AG08395 (cell line): ENCODE data around the gene FBXO34.
"Not testable (repeated sequence)": the region's sequence is repeated elsewhere in the genome, so short reads cannot be mapped to it uniquely, and the experiment has no call there.

Experiments
- DNase-seq: peaks from one replicate; pipeline ENCODE4 v3.0.0; 2012; ENCODE audit warnings: mixed read lengths, low spot score

FBXO34 gene

DNA sequence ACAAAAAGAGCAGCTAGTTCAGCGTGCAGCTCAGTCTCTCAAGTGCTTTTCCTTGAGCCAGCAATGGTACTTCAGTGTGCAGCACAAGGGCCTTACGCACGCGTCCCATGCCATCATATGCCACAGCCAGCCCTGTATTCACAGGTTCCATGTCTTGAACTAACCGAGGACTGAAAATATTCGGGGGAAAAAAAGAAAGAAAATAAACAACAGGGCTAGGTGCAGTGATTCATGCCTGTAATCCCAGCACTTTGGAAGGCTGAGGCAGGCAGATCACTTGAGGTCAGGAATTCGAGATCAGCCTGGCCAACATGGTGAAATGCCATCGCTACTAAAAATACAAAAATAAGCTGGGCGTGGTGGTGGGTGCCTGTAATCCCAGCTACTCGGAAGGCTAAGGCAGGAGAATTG lies 111.8 kb downstream of the FBXO34 start:
- DNase-seq = not testable (repeated sequence)

DNA sequence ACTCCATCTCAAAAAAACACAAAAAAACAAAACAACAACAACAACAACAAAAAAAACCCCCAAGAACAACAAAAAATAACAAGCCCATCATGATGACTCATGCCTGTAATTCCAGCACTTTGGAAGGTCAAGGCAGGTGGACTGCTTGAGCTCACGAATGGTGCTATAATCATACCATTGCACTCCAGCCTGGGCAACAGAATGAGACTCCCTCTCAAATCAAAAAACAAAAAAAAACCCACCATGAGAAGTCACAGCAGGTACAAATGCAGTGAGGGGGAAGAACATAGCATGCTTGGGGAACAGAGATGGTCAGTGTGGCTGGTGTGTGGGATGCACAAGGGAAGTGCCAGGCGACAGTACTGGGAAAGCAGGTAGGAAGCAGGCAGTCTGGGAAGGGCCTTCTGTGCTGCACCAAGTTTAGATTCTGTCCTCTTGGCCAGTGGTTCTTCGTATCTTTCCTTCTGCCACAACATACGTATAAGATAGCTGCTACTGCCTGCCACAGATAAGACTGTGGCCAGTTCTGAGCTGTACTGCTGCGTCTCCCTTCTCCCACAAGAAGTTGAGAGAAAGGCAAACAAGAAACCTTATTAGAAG lies 112.4 kb downstream of the FBXO34 start:
- DNase-seq = no peak

DNA sequence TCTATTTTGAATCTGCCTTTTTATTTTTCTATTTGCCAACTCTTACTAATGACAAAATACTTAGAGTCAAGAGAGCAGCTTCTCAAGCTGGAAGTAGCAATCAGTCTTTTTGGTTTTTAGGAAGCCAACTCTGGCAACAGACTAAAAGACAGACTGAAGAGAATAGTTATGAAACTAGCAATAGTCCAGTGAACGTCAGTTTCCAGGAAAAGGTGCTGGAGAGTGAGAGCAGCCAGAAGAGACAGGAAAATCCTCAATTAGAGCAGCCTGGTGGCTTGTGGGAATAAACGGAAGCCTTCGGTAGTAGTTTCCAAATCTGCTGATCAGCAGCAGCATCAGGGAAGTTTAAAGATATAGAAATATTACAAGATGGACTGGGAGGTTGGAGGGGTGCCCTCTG lies 113.3 kb downstream of the FBXO34 start:
- no peak for DNase-seq

DNA sequence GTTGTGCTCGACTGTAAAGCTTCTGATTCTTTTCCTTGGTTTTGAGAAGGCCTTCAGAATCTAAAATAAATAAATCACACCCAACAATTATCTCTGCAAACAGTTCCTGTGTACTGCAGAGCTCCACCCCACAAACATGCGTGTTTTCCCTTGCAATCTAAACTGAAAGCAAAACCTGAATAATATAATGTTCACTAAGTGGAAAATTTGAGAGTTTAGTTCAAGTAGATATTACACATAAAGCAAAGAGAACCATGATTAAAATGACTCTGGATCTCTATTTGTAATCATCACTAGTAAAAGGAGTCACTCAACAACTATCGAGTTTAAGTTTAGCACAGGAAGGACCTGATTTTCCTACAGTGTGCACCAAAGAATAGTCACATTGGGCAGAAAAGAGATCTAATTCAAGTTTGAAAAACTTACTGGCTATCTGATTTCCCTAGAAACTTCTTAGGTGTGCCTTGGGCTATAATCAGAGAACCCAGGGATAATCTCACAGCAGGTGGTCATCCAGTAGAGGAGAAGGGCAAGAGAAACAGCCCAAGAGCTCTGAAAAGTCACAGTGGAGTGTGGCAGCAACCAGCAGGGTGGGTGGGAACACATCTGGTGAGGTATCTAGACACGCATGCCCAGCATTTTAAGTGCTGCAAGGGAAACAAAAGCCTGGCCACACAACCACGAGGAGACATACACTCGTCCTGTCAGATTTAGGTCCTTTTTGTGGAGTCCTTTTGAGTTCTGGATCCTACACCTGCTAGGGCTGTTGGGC lies 115.0 kb downstream of the FBXO34 start:
- no peak for DNase-seq

- DNase-seq = no peak
These were observed 115.9 kb downstream of the FBXO34 start for GRCh38 chr14:55387121-55387520.

DNA sequence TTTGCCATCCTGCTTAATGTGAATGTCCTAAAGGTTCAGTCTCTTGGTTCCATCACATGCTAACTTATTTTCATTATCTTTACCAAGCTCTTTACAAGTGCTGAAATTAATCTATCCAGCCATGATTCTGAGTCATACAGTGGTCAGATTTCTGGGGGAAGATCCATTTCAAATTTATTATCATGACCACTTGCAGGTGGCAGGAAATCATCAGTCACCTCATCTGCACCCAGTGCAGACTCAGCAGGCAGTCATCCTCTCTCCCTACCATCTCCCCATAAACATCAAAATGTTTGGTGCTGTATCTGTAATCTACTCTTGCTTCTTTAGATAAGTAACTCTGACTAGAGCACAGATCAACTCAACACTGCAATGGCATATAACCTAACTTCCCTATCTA lies 116.9 kb downstream of the FBXO34 start:
- DNase-seq = no peak

- DNase-seq = peak; percentile 29
These were observed 118.1 kb downstream of the FBXO34 start for GRCh38 chr14:55389330-55389729.

- DNase-seq = peak; percentile 90
These were observed 127.5 kb downstream of the FBXO34 start for GRCh38 chr14:55398679-55399078.

GRCh38 chr14:55399183-55399582 lies 128.0 kb downstream of the FBXO34 start:
- no peak for DNase-seq

DNA sequence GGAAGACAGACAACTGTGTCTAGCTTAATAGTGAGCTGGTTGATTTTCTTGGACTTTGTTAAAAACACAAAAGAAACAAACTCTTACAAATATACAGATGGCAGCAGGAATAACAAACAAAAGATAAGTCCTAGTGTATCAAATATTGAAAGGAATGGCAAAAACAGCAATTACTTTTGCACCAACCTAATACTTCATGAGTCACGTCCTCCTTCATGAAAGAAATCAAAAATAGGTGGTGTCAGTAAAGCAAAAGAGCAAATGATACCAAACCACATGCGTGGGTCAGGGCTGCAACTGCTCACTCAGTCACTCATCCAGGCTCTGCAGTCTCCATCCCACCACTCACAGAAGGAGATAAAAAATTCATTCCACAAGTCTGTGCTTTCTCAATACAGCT lies 128.6 kb downstream of the FBXO34 start:
- DNase-seq = no peak

- no peak for DNase-seq
These were observed 130.5 kb downstream of the FBXO34 start for GRCh38 chr14:55401751-55402150.
